Measurements from ENCODE around the gene KANTR.

KANTR gene

GRCh38 chrX:53081925-53082772 lies 11.8 kb upstream of the KANTR start, which contains the start of gene TSPYL2:
TSS of gene TSPYL2 (plus strand) at chrX:53082367. CDS start at chrX:53082499, 132 bp downstream.
- peak; percentile 75 to 89 (median 88) for DNase-seq (ENCODE audit: low read depth in 3 of 3)

DNA sequence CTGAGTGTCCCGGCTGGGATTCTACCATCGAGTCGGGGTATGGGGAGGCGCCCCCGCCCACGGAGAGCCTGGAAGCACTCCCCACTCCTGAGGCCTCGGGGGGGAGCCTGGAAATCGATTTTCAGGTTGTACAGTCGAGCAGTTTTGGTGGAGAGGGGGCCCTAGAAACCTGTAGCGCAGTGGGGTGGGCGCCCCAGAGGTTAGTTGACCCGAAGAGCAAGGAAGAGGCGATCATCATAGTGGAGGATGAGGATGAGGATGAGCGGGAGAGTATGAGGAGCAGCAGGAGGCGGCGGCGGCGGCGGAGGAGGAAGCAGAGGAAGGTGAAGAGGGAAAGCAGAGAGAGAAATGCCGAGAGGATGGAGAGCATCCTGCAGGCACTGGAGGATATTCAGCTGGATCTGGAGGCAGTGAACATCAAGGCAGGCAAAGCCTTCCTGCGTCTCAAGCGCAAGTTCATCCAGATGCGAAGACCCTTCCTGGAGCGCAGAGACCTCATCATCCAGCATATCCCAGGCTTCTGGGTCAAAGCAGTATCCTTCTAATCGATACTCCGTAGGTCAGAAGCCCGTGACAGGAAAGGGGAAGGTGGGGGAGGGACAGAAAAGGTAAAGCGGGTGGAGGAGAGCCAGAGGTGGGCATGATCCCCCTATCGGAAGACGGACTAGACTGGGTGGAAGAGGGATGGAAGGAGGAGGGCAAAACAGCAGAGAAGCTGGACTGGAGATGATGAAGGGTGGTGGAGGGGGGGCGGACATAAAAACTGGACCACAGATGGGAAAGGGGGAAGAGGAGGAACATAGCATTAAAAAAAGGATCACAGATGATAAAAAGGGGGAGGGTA lies 10.9 kb upstream of the KANTR start:
- no peak for DNase-seq (ENCODE audit: low read depth in 3 of 3)

DNA sequence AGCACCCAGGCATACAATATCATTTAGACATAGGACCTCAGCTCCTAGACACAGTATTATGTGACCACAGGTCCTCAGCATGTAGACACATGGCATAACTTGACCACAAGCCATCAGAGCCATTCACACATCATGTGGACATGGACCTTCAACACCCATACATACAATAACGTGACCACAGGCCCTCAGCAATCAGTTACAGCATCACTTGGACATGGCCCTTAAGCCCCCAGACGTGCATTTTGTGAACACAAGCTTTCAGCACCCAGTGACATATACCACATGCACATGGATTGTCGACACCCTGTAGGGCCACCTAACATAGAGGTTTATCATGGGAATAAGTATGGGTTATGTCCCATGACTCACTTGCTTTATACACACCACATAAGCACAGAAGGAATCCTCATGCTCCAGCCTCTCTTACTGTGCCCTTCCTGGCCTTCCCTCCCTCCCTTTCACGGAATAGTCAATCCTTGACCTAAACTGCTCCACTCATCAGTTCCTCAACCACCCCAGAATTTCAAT lies 9.8 kb upstream of the KANTR start:
- no peak for DNase-seq (ENCODE audit: low read depth in 3 of 3)

DNA sequence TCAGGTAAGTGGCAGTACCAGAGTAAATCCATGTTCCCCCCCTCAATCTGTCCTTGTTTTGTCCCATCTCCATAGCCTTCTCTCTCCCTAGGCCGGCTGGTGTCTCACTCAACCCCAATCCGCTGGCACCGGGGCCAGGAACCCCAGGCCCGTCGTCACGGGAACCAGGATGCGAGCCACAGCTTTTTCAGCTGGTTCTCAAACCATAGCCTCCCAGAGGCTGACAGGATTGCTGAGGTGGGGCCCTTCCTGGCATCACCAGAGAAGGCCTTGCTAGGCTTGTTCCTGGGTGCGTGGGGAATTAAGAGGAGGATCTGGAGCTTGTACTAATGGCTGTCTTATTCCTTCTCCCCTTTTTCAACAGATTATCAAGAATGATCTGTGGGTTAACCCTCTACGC lies 9.1 kb upstream of the KANTR start:
- DNase-seq (ENCODE audit: low read depth in 3 of 3) = no peak

DNA sequence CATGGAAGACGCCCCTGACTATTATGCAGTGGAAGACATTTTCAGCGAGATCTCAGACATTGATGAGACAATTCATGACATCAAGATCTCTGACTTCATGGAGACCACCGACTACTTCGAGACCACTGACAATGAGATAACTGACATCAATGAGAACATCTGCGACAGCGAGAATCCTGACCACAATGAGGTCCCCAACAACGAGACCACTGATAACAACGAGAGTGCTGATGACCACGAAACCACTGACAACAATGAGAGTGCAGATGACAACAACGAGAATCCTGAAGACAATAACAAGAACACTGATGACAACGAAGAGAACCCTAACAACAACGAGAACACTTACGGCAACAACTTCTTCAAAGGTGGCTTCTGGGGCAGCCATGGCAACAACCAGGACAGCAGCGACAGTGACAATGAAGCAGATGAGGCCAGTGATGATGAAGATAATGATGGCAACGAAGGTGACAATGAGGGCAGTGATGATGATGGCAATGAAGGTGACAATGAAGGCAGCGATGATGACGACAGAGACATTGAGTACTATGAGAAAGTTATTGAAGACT lies 8.2 kb upstream of the KANTR start:
- DNase-seq (ENCODE audit: low read depth in 3 of 3) = no peak

GRCh38 chrX:53086464-53086863 lies 7.5 kb upstream of the KANTR start:
- no peak for DNase-seq (ENCODE audit: low read depth in 3 of 3)

- DNase-seq (ENCODE audit: low read depth in 3 of 3) = no peak
These were observed 6.5 kb upstream of the KANTR start for GRCh38 chrX:53087388-53087831.

- DNase-seq (ENCODE audit: low read depth in 3 of 3) = peak; percentile 56 to 70 (median 59)
These were observed 5.6 kb upstream of the KANTR start for GRCh38 chrX:53088136-53088974.

DNA sequence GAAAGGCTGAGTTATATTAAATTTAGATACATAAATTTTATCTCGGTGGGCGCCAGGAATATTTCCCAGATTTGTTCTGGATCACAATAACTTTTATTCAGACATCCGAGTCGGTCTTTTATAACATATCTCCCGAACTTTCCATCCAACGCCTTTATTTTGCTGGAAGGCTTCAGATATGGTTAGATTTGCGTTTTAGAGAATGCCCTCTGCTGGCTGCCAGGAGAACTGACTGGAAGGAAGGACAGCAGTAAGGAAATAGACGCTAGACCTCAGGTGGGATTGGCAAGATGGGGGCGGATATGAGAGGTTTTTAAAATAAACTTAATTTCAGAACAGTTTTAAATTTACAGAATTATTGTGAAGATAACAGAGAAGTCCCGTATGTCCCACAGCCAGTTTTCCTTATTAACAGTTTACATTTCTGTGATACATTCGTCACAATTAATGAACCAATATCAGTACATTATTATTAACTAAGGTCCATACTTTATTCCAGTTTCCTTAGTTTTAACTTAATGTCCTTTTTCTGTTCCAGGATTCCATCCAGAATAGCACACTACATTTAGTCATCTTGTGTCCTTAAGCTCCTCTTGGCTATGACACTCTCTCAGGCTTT lies 4.6 kb upstream of the KANTR start:
- DNase-seq (ENCODE audit: low read depth in 3 of 3) = no peak

- DNase-seq (ENCODE audit: low read depth in 3 of 3) = no peak
These were observed 4.0 kb upstream of the KANTR start for GRCh38 chrX:53089925-53090324.

GRCh38 chrX:53091354-53091753 lies 2.6 kb upstream of the KANTR start:
- no peak for DNase-seq (ENCODE audit: low read depth in 3 of 3)

DNA sequence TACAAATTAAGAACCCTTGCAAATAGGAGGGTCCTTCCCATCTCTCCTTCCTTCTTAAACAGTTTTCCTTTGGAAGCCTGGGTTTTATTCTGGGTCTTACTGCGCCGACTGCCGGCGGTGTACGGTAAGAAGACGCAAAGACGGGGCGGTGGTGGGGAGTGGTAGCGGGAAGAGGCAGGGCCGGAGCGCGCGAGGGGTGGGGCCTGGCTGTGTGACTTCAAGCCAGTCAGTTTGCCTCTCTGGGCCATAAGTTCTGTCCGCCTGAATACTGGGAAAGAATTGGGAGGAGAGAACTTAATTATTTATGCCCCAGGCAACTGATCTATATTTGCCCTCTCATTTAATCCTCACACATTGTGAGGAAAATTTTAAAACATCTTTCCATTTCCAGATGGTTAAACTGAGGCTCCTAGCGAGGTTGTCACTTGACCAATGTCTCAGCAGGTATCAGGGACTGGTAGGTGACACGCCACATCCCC lies 726 bp upstream of the KANTR start:
- DNase-seq (ENCODE audit: low read depth in 3 of 3) = peak; percentile 51 to 69 (median 52)

GRCh38 chrX:53094582-53094905 lies 602 bp downstream of the KANTR start:
- DNase-seq (ENCODE audit: low read depth in 3 of 3) = no peak

GRCh38 chrX:53095796-53096195 lies 1.9 kb downstream of the KANTR start:
- no peak for DNase-seq (ENCODE audit: low read depth in 3 of 3)

DNA sequence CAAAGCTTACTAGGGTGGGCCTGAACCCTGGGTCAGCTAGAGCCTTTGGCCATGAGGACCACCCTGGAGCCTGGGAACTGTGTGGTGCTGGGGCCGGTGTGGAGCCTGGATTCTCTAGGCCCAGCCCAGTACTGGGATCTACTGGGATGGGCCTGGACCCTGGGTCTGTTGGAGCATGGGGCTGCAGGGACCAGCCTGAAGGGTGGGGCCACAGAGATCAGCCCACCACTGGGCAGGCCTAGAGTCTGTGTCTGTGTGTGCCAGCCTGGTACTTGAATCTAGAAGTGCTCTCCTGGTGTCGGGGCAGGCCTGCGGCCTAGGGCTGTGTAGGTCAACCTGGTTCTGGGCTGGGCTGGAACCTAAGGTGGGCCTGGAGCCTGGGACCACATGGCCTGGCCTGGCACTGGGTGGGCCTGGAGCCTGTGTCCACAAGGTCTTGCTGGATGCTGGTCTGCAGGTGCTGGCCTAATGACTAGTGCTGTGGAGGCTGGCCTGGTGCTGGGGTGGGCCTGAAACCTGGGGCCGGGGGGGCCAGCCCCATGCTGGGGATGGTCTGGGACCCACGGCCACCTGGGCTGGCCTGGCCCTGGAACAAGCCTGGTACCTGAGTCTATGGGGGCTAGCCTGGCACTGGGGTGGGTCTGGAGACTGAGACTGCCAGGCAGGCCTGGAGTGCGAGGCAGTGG lies 21.1 kb downstream of the KANTR start:
- DNase-seq (ENCODE audit: low read depth in 3 of 3) = no peak

GRCh38 chrX:53115550-53115874 lies 21.6 kb downstream of the KANTR start:
- no peak for DNase-seq (ENCODE audit: low read depth in 3 of 3)

DNA sequence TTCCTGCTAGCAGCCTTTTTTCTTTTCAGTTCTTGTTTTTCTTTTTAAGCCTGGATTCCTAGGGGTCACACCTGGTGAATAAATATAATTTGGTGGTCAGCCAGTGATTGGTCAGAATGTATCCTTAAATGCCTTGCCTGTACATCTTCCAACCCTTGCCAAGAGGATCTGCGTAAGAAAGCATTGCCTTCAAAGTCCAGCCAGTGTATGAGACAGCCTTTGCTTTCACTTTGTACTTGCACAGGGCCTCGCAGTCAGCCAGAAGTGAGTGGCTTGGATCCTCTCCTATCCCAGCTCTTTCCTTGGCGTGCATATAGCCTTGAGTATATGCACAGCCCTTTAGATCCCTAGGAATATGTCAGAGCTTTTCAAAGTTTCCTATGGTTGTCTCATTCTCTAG lies 22.2 kb downstream of the KANTR start:
- no peak for DNase-seq (ENCODE audit: low read depth in 3 of 3)

DNA sequence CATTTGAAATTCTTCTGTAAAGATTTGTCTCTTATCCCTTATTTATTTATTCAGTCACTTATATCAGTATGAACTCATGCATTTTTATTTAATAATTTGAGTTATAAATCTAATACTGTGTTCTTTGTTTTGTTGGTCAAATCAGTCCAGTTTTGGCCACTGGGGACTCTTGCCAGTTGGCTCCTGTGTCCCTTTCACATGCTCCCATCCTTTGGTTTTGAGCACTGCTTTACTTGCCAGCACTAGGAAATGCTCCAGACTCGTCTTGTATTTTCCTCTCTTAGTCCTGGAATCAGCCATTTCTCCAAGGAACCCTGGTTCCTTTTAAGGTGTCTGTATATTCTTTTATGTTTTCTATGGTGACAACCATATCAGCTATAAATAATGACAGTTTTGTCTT lies 28.1 kb downstream of the KANTR start:
- no peak for DNase-seq (ENCODE audit: low read depth in 3 of 3)

GRCh38 chrX:53125506-53125905 lies 31.6 kb downstream of the KANTR start:
- DNase-seq (ENCODE audit: low read depth in 3 of 3) = no peak

DNA sequence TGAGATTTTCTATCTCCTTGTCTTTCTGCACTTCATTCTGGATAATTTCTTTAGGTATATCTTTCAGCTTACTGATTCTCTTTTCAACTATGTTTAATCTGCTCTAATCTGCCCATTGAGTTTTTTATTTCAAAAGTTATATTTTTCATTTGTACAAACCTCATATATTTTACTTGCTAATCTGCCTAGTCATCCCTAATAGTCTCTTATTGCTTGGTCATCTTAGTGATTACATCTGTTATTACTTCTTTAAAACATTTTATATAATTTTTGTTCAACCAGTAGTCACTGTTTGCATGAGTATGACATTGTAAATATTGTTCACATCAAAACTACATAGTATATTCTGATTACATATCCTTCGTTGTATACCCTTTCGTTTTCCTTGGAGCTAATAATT lies 32.4 kb downstream of the KANTR start:
- no peak for DNase-seq (ENCODE audit: low read depth in 3 of 3)

Data from stimulated activated CD4-positive, alpha-beta T cell treated with anti-CD3 and anti-CD28 coated beads, TNF-alpha, amount 100 ng/mL, for 48 hours (primary cell).